IPS-18a (cell line): ENCODE measurements around the gene FRMD4A.

Source experiments
- H3K27ac ChIP-seq: one replicate; pipeline ENCODE4 v1.5.1; 2013; ENCODE audit warnings: low read length
- H3K27me3 ChIP-seq: one replicate; pipeline ENCODE4 v1.6.1; 2013; ENCODE audit warnings: mild to moderate bottlenecking, low read length; ENCODE audit not compliant: control insufficient read depth, insufficient read depth
- H3K36me3 ChIP-seq: one replicate; pipeline ENCODE4 v1.6.1; 2013; ENCODE audit warnings: low read depth, low read length; ENCODE audit not compliant: control insufficient read depth
- H3K4me1 ChIP-seq: one replicate; pipeline ENCODE4 v1.6.1; 2013; ENCODE audit warnings: low read depth, low read length; ENCODE audit not compliant: control insufficient read depth
- H3K4me3 ChIP-seq: one replicate; pipeline ENCODE4 v1.5.1; 2013; ENCODE audit warnings: low read length
- H3K9ac ChIP-seq: one replicate; pipeline ENCODE4 v1.6.1; 2013; ENCODE audit warnings: mild to moderate bottlenecking, low read length, moderate library complexity
- H3K9me3 ChIP-seq: one replicate; pipeline ENCODE4 v1.6.1; 2013; ENCODE audit warnings: low read depth, low read length; ENCODE audit not compliant: control insufficient read depth

Gene FRMD4A

DNA sequence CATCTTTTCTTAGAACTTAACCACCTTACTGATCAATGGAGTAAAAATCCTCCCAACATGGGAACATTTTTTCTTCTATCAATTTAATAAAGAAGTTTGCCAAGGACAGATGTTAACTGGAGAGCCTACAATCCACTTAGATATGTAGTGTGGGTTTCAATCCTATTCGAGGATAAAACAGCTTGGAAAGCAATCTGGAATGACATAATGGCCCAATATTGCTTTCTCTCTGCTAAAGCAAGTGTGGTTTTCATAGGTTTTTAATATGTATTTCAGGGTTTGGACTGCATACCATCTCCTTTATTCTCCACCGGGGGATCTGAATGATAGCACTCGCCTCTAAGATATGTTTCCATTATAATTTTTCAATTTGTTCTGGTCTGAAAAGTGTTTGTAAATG, 594.2 kb downstream of the FRMD4A start:
- no peaks in the 10 kb centered on the region for H3K9me3 ChIP-seq
- H3K36me3 ChIP-seq, result no peaks in the 10 kb centered on the region
- no peak overlapping the region for H3K9ac ChIP-seq
- no peaks in the 10 kb centered on the region for H3K4me1 ChIP-seq
- no peaks in the 10 kb centered on the region for H3K27me3 ChIP-seq
- H3K4me3 ChIP-seq, result no peak overlapping the region
- H3K27ac ChIP-seq, result no peak overlapping the region

DNA sequence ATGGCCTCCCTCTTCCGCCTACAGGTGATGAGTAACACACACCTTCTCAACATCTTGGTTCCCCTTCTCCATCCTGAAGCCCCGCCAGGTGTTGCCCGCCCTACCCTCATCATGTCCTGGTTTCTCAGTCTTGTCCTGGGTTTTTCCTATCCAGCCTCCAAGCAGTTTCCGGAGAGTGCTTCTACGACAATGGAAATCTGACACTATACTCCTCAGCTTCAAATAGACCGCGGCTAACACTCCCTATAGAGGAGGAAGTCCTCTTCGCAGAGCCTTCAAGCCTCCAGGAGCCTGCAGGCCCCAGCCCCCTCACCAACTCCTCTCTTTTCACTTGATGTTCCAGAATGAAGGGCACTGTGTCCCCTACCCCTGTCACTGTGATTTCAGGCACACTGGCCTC, 596.6 kb downstream of the FRMD4A start:
- H3K27me3 ChIP-seq, result no peaks in the 10 kb centered on the region

DNA sequence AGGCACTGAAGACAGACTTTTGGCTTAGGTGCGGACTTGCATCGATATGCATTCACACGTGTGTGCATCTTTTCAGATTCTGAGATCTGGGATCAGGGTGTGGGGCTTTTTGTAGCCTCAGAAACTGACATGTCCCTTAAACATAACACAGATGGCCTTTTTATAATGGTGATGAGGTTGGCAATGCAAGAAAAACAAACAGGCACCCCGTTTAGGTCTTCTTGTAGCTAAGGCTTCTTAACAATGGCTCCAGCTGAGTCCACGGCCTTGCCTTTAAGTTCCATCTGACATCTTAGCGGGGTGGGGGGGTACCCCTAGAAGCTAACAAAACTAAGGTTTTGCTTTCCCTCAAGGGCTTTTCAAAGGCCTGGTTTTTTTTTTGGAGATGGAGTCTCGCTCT, 597.7 kb downstream of the FRMD4A start:
- H3K9ac ChIP-seq, result no peak overlapping the region
- H3K27me3 ChIP-seq, result no peaks in the 10 kb centered on the region
- H3K4me1 ChIP-seq, result no peaks in the 10 kb centered on the region
- no peaks in the 10 kb centered on the region for H3K36me3 ChIP-seq
- H3K27ac ChIP-seq, result no peak overlapping the region
- no peak overlapping the region for H3K4me3 ChIP-seq
- H3K9me3 ChIP-seq, result no peaks in the 10 kb centered on the region

More for the DNA sequence above, 596.6 kb downstream of the FRMD4A start:
- no peak overlapping the region for H3K9ac ChIP-seq
- H3K4me3 ChIP-seq, result no peak overlapping the region
- H3K4me1 ChIP-seq, result no peaks in the 10 kb centered on the region
- no peaks in the 10 kb centered on the region for H3K9me3 ChIP-seq
- H3K27ac ChIP-seq, result no peak overlapping the region
- H3K36me3 ChIP-seq, result no peaks in the 10 kb centered on the region

DNA sequence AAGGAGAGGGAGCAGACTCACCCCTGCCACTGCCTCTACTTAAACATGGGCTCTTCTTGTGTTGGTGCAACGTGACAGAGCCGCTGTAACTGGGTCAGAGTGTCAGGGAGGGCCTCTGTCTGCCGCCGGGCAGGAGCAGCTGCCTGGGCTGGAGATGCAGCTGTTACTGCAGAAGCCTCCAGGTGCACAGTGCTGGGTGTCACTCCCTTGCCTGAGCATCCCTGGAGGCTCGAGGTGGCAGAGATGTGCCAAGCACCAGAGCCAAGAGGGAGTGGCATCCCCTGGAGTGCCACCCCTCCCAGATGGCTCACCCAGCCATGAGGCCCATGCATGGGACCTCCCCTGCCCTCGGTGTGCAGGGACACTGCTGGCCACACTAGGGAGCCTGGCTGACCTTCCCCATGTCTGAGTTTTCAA, 598.3 kb downstream of the FRMD4A start:
- Histone ChIP-seq H3K4me1 (no peaks in the 10 kb centered on the region), H3K27me3 (no peaks in the 10 kb centered on the region), H3K36me3 (no peaks in the 10 kb centered on the region), H3K27ac (no peak overlapping the region), H3K9me3 (no peaks in the 10 kb centered on the region), H3K4me3 (no peak overlapping the region), H3K9ac (no peak overlapping the region)

DNA sequence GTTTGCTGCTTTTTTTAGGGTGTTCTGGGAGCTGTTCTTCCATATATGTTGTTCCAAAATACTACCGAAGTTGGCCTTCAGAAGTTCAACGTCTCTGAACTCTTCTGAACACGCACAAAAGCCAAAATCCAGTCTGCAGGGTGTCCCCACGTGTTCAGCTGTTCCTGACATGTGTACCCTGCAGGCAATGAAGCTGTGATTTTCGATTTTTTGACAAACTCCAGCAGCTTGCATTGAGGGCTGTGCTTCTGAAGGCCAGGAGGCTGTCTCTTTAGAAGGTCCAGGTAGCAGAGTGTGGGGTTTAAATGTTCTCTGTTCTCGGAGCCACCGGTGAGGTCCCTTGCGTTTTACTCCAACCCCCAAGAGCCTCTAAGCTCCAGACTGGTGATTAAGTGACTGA, 598.9 kb downstream of the FRMD4A start:
- H3K27ac ChIP-seq, result no peak overlapping the region
- H3K4me1 ChIP-seq, result no peaks in the 10 kb centered on the region
- no peak overlapping the region for H3K4me3 ChIP-seq
- H3K9ac ChIP-seq, result no peak overlapping the region
- H3K27me3 ChIP-seq, result no peaks in the 10 kb centered on the region
- no peaks in the 10 kb centered on the region for H3K9me3 ChIP-seq
- no peaks in the 10 kb centered on the region for H3K36me3 ChIP-seq

DNA sequence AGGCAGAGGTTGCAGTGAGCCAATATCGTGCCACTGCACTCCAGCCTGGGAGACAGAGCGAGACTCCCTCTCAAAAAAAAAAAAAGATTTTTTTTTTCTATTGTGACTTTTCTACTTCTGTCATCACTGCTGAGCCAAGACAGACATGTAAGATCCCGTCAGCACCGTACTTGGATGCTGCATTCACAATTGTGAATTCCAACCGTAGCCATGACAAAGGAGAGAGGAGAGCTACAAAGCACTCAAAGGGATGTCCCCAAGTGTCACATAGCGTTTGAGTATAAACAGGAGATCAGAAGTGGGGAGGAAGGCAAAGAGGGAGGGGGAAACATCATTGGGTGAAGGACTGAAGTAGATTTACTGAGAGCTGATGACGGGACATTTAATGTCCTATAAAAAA, 599.8 kb downstream of the FRMD4A start:
- Histone ChIP-seq H3K4me1 (no peaks in the 10 kb centered on the region), H3K36me3 (no peaks in the 10 kb centered on the region), H3K9me3 (no peaks in the 10 kb centered on the region), H3K27me3 (no peaks in the 10 kb centered on the region), H3K4me3 (no peak overlapping the region), H3K27ac (no peak overlapping the region), H3K9ac (no peak overlapping the region)

DNA sequence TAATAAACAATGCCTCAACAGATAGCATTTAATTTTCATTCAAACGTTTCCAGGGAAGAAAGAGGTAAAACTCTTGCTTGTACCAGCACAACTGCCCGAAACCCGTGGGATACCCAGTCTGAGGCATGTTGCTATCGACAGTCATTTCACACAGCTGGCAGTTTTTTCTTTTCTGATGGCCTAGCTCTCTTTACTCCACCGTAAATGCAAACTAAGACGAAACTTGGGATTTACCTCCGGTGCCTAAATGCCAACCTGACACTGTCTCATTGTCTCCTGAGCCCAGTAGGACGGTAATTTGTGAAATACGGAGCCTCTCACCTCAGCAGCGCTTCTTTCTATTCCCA, 600.4 kb downstream of the FRMD4A start:
- Histone ChIP-seq H3K4me1 (no peaks in the 10 kb centered on the region), H3K27me3 (no peaks in the 10 kb centered on the region), H3K4me3 (no peak overlapping the region), H3K9me3 (no peaks in the 10 kb centered on the region), H3K36me3 (no peaks in the 10 kb centered on the region), H3K9ac (no peak overlapping the region), H3K27ac (no peak overlapping the region)

DNA sequence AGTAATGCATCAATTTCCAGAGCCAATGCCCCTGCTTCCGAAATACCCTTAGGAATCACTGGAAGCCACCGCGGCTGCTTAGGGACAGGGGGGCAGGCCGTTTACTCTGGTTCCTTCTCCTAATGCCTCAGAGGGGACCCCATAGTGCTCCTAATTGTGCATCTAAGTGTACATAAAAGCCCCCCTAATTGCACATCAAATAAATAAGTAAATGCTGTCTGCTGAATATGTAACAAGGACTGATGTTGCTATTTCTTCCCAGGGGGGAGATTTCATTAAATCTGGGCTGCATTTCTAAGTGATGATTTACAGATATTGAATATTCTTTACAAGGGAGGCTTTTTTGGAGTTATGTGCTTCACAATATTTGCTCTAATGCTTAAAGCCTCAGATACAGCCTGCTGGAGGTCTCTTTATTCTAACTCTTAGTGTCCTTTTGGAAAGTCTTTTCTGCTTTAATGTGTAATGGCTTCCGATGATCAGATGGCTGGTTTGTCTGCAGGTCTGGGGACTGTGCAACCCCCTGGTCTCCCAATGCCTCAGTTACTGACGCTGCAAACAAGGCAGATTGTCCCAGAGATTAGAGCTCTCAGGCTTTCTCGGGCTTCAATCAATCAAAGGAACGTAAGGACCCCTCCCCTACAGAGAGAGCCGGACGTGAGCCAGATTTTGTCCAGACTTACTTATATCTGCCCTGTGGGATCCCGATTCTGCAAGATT, 601.0 kb downstream of the FRMD4A start:
- Histone ChIP-seq H3K4me1 (no peaks in the 10 kb centered on the region), H3K36me3 (no peaks in the 10 kb centered on the region), H3K4me3 (no peak overlapping the region), H3K9ac (no peak overlapping the region), H3K27ac (no peak overlapping the region), H3K27me3 (no peaks in the 10 kb centered on the region), H3K9me3 (no peaks in the 10 kb centered on the region)

DNA sequence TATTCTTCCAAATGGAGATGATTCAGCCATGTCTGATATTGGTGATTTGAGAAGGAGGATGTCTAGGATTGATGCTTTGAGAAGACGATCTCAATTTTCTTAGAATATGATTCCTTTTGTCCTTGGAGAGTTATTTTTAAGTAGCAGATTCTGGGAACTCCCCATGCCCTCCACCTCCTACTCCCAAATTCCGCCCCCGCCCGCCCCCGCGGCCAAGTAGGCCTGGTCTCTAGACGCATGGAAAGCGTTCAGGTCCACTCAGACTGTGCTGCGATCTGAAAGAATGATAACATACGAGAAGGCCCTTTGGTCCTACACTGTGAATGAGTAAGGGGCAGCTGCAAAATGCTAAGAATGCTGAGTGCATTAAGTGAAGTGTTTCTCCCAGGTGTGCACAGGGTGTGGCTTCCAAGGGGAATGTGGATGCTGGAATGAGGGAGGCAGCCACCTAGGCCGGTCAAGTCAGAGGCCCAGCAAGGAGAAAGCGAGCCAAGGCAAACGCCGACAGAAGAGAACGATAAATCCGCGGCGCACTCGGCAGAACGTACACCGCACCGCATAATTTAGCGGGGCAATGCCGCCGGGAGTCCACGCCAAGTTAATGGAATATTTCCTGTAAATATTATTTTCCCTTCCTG, 601.7 kb downstream of the FRMD4A start:
- Histone ChIP-seq H3K9me3 (no peaks in the 10 kb centered on the region), H3K4me3 (no peak overlapping the region), H3K9ac (no peak overlapping the region), H3K36me3 (no peaks in the 10 kb centered on the region), H3K27me3 (no peaks in the 10 kb centered on the region), H3K4me1 (no peaks in the 10 kb centered on the region), H3K27ac (no peak overlapping the region)

DNA sequence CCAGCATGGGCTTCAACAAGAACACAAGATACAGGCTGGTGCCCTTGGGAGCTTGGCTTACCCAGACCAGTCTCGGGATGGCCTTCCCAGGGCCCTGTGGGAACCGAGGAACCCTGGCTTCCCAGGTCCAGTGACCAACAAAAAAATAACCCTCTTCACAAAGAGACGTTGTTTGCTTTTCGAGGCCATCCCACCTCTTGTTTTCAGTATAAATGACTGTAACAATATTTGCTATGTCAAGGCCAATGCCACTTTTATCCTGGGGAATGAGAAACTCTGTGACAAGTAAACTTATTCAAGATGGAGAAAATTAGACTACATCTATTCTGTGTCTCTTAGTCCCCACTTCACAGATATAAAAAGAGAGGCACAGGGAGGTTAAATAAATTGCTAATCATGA, 605.1 kb downstream of the FRMD4A start:
- Histone ChIP-seq H3K4me3 (no peak overlapping the region), H3K27ac (no peak overlapping the region), H3K36me3 (no peaks in the 10 kb centered on the region), H3K9me3 (no peaks in the 10 kb centered on the region), H3K4me1 (no peaks in the 10 kb centered on the region), H3K9ac (no peak overlapping the region), H3K27me3 (no peaks in the 10 kb centered on the region)

DNA sequence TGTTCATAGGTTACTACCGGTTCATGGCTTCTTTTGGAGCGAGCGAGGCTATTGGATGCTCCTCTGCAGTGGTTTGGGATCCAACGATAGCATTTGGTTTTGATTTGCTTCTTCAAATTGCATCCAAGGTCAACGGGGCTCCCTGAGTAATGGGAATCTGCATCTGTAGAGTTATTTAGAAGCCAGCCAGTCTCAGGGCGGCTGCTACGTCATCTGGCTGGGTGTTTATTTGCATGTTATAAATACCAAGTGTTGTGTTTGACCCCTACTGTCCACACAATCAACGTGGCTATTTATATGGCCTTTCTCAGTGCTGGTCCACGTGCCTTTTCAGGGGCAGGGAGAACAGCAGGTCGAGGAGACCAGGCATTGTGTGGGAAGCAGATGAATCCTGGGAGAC, 606.2 kb downstream of the FRMD4A start:
- no peak overlapping the region for H3K9ac ChIP-seq
- H3K4me1 ChIP-seq, result no peaks in the 10 kb centered on the region
- no peaks in the 10 kb centered on the region for H3K27me3 ChIP-seq
- H3K36me3 ChIP-seq, result no peaks in the 10 kb centered on the region
- H3K27ac ChIP-seq, result no peak overlapping the region
- H3K9me3 ChIP-seq, result no peaks in the 10 kb centered on the region
- H3K4me3 ChIP-seq, result no peak overlapping the region
